Cardiac fibroblast (primary cell): ENCODE data around the gene ST3GAL3.

Experiments
- DNase-seq, 2 donors: peaks; one replicate each; pipeline versions ENCODE4 v3.0.0 to v3.0.0-alpha.2; 2010; ENCODE audit warnings: low read depth in 2 of 2
- H3K4me3 ChIP-seq, 2 donors: replicated peaks in 1 of 2; 1 replicate in 1 of 2; 2 replicates in 1 of 2; pipeline ENCODE4 v1.5.1; 2011; ENCODE audit warnings: low read depth in 2 of 2, low read length in 2 of 2, mild to moderate bottlenecking in 2 of 2, moderate library complexity in 1 of 2
- TF ChIP-seq, protein P1 (sequence below): IDR thresholded peaks from one replicate; pipeline ENCODE4 v1.5.1; 2011; ENCODE audit warnings: low read depth, mild to moderate bottlenecking, low read length, inconsistent platforms

ST3GAL3 gene

DNA sequence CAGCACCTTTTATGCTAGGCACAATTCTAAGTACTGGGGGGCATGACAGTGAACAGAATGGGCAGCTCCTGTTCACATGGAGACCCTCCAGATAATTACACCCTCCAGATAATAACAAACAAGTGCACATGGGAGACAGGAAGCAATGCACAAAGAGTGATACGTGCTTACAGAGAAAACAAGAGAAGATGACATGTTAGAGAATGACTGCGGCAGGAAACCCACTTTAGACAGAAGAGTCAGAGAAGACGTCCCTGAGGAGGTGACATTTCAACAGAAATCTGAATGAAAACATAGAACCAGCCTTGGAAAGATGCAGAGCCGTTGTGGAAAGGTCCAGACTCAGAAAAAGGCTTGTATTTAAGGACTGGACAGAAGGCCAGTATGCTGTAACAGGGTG lies 171.5 kb downstream of the ST3GAL3 start:
- TF ChIP-seq, protein P1, sequence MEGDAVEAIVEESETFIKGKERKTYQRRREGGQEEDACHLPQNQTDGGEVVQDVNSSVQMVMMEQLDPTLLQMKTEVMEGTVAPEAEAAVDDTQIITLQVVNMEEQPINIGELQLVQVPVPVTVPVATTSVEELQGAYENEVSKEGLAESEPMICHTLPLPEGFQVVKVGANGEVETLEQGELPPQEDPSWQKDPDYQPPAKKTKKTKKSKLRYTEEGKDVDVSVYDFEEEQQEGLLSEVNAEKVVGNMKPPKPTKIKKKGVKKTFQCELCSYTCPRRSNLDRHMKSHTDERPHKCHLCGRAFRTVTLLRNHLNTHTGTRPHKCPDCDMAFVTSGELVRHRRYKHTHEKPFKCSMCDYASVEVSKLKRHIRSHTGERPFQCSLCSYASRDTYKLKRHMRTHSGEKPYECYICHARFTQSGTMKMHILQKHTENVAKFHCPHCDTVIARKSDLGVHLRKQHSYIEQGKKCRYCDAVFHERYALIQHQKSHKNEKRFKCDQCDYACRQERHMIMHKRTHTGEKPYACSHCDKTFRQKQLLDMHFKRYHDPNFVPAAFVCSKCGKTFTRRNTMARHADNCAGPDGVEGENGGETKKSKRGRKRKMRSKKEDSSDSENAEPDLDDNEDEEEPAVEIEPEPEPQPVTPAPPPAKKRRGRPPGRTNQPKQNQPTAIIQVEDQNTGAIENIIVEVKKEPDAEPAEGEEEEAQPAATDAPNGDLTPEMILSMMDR = no peak
- no peak overlapping the region for H3K4me3 ChIP-seq
- peak in 1 of 2 donors; percentile 8 for DNase-seq

DNA sequence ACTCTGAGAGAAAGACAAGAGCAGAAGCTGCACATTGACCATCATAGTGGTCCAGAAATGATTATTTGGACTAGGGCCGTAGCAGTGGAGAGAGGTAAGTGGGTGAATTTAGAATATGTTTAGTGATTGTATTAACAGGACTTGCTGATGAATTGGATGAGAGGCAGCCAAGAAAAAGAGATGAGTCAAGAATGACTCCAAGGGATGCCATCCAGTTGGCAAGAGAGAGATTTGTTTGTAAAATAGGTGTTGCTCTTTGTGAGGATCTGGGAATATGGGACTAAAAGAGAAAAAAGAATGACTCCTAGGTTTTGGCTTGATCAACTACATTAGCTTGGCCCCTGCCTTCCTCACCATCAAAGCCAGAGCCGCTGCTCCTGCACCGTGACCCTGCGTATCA lies 172.1 kb downstream of the ST3GAL3 start:
- DNase-seq = peak; percentile 30 to 78
- no peak overlapping the region for H3K4me3 ChIP-seq
- TF ChIP-seq, protein P1 = no peak

DNA sequence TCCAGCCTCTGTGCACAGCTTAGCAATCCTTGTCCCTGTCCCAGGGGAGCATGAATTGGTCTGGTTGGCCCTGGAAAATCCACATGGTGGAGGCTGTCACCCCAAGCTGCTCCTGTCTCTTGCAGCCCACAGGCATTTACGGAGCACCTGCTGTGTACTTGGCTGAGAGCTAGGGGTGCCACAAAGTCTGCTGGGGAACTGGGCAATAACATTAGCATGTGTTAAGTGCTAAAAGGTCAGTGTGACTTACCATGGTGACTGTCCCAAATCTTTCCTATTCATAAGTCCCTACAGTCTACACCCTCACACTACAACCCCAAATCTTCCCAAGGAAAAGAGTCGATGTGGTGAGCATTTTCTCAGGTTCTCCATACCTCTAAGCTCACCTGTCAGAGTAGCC lies 172.7 kb downstream of the ST3GAL3 start:
- no peak for DNase-seq
- no peak overlapping the region for H3K4me3 ChIP-seq
- TF ChIP-seq, protein P1 = no peak

DNA sequence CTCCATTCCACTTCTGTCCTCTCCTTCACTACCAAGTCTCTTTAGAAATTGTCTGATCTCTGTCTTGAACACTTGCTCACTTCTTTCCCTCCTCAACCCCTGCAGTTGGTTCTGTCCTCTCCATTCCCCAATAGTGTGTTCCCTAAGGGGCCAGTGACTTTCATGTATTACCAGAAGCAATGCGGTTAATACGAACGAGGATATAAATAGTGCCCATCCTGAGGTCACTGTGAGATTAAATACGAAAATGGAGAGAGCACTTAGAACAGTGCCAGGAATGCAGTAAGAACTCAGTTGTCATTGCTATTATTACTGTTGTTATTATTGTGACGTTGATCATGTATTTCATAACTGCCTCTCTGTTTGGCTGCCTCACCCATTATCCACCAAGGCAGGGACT lies 173.3 kb downstream of the ST3GAL3 start:
- TF ChIP-seq, protein P1 = no peak
- peak in 1 of 2 donors; percentile 56 for DNase-seq
- H3K4me3 ChIP-seq = no peak overlapping the region

DNA sequence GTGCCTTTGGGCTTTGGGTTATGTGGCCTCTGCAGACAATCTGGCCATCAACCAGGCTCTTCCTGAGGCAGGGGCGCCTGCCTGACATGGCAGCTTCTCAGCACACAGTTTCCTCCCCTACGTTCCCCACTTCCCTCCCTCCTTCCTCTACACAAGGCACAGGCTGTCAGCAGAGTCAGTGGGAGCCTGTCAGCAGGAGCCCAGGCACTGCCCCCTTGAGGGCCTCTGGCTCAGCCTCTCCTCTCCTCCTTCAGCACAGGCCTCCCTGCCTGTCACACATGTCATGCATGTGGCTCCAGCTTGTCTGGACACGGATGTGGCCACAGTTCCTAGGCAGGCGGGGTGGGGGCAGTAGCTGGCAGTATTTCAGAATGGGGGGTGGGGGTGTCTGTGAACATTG lies 174.1 kb downstream of the ST3GAL3 start:
- TF ChIP-seq, protein P1 = no peak
- H3K4me3 ChIP-seq = no peak overlapping the region
- DNase-seq = no peak

DNA sequence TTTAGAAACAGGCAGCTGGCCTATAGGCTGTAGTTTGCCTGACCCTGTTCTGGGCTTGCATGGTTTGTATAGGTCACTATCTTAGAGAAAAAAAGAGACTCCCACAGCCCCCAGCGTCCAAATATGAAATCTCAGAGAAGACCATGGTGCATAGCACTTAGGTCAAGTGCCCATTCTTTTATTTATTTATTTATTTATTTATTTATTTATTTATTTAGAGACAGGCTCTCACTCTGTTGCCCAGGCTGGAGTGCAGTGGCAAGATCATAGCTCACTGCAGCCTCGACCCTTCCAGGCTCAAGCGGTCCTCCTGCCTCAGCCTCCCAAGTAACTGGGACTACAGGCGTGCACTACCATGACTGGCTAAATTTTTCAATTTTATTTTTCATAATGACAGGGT lies 175.4 kb downstream of the ST3GAL3 start:
- no peak overlapping the region for H3K4me3 ChIP-seq
- DNase-seq = no peak
- TF ChIP-seq, protein P1 = no peak

DNA sequence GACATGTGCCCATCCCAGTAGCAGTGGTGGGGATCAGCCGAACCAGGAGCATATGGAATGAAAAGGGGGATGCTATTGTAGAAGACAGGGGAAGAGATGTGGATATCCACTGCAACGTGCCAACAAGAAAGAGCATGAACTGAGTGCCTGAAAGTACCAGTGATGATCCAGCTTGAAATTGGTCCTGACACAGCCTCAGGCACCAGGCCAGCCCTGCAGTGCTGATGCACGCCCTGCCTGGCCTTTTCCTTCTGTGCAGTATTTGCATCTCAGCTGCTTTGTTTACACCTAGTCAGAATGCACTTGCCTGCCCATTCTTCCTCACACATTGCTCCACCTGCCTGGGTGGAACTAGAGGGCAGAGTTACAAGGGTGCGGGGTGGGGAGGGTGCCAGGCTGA lies 176.0 kb downstream of the ST3GAL3 start:
- TF ChIP-seq, protein P1 = no peak
- H3K4me3 ChIP-seq = no peak overlapping the region

More for the DNA sequence above, 176.0 kb downstream of the ST3GAL3 start:
- DNase-seq = no peak
